GM18951 (cell line): ENCODE measurements around the gene TMA7.
"Not testable (repeated sequence)": the region's sequence is repeated elsewhere in the genome, so short reads cannot be mapped to it uniquely, and the experiment has no call there.

ENCODE experiments used
- POLR2A ChIP-seq: IDR thresholded peaks from 4 replicates; pipeline ENCODE4 v1.6.1; 2011; ENCODE audit warnings: mild to moderate bottlenecking; ENCODE audit not compliant: insufficient read length, insufficient read depth; ENCODE audit errors: extremely low read depth
- in situ Hi-C: fragments of 300-500 bp; cut with MboI; formaldehyde crosslinking; loops from one replicate; pipeline ENCODE4 v1.12.0; 2022; ENCODE audit warnings: low sequenced_read_pairs, mixed read lengths, inconsistent platforms; ENCODE audit not compliant: unreplicated experiment

The TMA7 gene

GRCh38 chr3:48478626-48479555 is 38.8 kb downstream of the TMA7 start:
- in situ Hi-C loops, result no loop called here
- TF ChIP-seq POLR2A, result no peak

- in situ Hi-C loops, result not testable (repeated sequence)
Measured at GRCh38 chr3:48480891-48481290, 40.8 kb downstream of the TMA7 start.

GRCh38 chr3:48482822-48483221 is 42.8 kb downstream of the TMA7 start:
- in situ Hi-C loops, result not testable (repeated sequence)

- in situ Hi-C loops, result no loop called here
Measured at GRCh38 chr3:48486952-48487351, 46.9 kb downstream of the TMA7 start.

GRCh38 chr3:48492461-48493202 is 52.6 kb downstream of the TMA7 start:
- TF ChIP-seq POLR2A, result no peak
- in situ Hi-C loops, result no loop called here

More at GRCh38 chr3:48486952-48487351, 46.9 kb downstream of the TMA7 start:
- TF ChIP-seq POLR2A, result no peak

- TF ChIP-seq POLR2A, result no peak
- in situ Hi-C loops, result no loop called here
Measured at GRCh38 chr3:48493203-48493501, 53.1 kb downstream of the TMA7 start.
